CD4-positive, alpha-beta T cell treated with Interferon alpha-2 for 1 hour (primary cell): ENCODE results near the gene ZFP36.
"Not testable (repeated sequence)": the region's sequence is repeated elsewhere in the genome, so short reads cannot be mapped to it uniquely, and the experiment has no call there.

Experiments used
- DNase-seq, 2 donors: peaks; one replicate each; pipeline ENCODE4 v3.0.0-alpha.2; 2020 to 2022

The ZFP36 gene, protein sequence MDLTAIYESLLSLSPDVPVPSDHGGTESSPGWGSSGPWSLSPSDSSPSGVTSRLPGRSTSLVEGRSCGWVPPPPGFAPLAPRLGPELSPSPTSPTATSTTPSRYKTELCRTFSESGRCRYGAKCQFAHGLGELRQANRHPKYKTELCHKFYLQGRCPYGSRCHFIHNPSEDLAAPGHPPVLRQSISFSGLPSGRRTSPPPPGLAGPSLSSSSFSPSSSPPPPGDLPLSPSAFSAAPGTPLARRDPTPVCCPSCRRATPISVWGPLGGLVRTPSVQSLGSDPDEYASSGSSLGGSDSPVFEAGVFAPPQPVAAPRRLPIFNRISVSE

DNA sequence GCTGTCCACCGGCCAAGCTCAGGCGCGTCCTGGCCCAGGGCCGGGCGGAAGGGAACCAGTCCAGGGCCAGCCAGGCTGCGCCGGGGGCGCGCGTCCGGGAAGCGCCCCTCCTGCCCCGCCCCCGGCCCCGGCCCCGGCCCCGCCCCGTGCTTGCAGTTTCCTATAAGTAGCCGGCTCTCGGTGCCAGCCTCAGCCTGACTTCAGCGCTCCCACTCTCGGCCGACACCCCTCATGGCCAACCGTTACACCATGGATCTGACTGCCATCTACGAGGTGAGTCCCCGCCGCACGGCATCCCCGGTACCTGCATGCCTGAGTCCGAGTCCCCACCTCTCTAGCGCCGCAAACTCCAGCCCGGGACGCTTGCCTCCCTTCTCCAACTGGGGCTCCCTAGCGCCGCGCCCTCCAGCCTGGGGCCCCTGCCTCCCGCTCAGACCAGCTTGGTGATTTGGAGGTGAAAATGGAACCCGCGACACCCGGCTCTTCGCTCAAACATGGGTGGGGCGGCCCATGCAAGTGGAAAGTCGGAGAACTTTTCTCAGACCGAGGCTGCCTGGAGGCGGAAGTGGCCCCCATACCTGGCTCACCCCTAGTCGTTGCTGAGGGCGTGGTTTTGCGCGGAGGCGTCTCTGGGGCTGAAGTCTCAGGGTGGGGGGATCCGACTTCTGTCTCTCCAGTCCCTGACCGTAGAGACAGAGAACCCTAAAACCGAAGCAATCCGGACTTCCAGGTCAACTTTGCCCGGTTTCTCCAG lies at the start of gene ZFP36:
Gene ZFP36, plus strand, starts transcription at position 192 of the 754 bp plus-strand sequence. Its CDS starts 58 bp downstream, at position 250.
- peak; percentile 94 to 96 for DNase-seq

DNA sequence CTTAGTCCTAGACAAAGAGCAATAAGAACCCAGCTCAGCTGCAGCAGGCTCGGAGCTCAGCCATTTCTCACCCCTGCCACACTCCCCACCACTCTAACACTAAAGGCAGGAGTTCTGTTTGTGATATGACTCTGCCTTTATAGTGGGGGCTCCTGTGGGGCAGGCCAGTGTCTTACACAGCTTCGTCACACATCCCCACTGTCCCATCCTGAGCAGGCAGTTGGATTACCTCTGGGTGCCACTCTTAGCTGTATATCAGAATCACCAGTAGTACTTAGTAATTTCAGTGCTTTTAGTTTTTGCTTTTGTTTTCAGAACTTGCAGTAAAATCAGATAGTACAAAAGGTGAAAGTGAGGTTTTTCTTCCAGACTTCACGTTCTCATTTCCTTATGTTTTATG lies 47.6 kb upstream of the ZFP36 start:
- no peak for DNase-seq

DNA sequence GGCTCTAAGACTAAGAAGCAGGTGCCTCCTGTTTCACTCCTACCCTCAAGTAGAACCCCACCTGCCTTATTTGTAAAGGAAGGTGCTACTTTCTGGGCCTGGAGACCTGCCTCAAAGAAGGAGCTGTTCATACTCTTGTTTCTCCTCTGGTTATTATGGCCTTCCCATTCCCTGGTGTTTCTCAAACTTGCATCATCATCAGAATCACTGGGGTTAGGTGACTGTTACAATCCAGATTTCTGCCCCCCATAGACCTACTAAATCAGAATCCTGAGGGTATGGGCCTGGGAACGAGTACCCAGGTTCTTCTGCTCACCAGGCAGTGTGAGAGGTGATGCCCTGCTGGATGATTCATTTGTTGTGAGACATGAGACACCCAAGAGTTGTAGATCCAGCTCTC lies 46.0 kb upstream of the ZFP36 start:
- no peak for DNase-seq

DNA sequence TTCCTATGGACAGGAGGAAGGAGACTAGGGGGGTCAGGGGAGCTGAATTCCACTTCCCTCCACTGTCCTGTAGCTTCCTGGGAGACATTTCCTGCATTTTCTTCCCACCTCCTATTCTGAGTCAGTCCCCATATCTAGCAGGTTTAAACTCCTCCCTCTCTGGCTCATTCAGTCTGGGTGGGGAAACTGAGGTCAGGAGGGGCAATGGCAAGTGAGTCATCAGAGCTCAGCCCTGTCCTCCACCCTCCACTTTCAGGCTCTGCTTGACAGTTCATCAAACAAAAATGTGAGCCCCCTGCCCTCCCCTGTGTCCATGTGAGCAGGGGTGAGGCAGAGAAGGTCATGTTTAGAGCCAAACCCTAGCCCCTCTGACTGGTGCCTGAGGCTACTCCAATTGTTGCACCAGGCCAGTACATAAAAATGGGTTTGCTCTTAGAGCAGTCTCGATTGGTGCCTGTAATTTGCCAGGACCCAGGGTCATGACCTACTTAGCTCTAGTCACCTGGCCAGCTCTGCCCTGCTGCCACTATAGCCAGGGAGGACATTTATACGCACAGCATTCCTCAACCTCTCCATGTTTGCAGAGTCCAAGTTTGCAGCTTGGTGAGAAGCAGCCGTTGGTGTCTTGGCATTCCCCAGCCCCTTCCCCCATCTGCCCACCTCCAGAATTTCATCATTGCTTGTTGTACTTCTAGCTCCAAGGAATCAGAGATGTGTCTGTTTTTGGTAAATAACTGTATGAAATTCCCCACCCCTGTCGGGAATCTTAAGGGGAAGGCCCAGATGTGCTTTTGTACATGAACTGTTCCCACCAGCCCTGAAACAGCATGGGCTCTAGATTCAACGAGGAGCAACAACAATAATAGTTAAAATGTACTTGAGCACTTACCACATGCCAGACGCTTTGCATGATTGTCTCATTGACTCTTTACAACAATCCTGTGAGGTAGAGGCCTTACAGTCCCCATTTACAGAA lies 43.7 kb upstream of the ZFP36 start:
- no peak for DNase-seq

DNA sequence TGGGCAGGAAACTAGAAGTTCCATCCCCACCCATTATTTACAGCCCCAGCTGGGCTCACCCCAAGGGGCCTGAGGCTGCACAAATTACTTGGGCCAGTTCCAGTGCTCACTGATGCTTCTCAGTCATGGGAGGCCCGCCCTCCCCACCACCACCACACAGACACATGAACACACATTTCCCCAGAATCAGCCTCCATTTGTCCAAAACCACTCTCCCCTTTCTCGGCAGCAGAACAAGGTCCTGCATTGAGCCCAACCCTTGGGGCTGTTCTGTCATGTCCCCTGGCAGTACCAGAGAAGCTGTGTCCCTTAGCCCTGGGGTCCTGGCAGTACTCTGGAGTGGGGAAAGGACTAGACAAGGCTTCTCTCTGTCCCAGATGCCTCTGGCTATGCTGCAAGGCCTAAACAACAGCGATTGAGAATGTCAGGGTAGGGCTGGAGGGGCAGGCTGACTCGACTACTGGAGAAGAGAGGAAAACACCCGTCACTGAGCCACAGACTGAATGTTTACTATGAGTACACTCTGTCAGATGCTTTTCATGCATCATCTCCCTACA lies 42.7 kb upstream of the ZFP36 start:
- peak in 1 of 2 donors; percentile 11 for DNase-seq

DNA sequence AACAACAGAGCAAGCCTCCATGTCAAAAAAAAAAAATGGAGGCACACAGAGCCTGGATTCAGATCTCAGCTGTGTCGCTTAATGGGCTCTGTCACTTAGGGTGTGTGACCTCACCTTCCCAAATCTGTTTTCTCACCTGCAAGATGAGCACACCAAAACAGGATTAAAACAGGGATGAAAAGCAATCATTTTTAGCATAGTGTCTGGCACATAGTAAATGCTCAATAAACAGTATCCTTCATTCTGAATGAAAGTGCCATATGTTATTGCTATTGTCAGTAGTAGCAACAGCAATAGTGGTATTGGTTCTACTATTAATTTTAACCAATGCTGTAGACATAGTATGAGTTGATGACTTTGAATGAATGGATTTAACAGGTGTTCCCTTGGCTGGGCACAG lies 41.1 kb upstream of the ZFP36 start:
- DNase-seq, result no peak

DNA sequence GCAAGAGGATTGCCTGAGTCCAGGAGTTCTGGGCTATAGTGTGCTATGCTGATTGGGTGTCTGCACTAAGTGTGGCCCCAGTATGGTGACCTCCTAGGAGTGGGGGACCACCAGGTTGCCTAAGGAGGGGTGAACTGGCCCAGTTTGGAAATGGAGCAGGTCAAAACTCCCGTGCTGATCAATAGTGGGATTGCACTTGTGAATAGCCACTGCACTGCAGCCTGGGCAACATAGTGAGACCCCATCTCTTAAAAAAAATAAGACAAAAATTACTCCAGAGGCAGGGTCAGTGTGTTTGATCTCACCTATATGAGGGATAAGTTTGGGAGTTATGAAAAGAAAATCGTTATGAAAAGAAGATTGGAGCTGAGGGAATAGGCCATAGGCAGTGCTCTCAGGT lies 37.4 kb upstream of the ZFP36 start:
- no peak for DNase-seq

DNA sequence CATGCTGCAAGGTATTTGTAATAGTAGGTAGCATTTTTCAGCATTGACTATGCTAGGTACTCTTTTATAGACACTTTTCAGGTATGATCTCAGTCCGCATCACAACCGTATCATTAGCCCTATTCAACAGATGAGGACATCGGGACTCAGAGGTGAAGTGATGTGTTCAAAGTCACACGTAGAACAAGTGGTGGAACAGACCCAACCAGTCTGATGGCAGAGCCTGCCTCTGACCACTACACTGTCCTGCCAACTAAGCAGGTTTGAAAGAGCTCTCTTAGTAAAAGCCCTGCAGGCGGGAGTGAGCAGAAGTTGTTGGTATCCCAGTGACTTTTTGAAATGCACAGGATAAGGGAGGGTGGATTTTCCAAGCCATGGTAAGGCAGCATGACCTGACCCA lies 35.9 kb upstream of the ZFP36 start:
- DNase-seq, result no peak

DNA sequence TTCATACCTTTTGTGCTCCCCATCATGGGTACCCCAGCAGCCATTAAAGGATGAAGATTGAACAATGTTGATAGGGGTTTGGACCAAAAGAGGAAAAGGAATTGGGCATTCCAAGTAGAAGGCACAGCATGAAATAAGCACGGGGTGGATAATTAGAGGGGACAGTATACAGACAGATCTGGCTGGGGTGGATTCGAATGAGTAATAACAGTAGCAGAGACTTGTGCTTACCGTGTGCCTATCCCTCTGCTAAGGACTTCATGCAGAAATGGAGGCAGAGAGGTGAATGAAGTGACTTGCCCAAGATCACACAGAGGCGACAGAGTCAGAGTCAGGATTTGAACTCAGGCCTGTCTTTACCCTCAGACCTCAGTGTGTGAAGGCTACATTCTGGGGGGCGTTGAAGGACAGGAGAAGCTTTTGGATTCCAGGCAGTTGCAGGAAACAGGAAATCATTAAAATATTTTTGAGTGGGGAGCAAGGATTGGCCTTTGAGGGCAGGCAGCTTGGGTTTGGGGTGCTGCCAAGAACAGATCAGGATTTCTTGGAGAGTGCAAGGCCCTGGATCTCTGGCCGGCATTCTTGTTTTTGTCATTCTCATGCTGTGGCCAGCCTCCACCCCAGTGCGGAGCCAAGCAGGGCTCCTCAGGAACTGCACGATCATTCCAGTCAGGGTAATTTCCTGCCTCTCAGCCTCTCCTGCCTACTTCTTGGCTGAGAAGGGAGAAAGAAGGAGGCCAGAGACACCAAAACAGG lies 34.4 kb upstream of the ZFP36 start:
- no peak for DNase-seq

DNA sequence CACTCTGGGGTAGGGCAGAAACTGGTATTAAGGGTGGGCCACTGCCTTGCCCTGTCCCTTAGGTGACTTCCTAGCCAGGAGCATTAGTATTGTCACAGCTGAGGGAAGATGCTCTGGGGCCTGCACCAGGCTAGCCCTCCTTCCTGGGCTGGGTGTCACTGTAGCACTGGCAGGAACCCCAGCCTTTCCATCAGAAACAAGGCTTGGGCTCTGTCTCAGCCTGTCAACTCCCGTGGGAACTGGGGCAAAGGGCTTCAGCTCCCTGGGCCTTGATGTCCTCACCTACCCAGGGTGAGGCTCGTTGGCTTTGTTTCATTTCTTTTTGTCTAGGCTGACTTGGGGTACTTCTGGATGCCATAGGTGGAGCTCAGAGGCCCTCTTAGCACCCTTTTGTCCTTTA lies 33.7 kb upstream of the ZFP36 start:
- DNase-seq, result no peak

DNA sequence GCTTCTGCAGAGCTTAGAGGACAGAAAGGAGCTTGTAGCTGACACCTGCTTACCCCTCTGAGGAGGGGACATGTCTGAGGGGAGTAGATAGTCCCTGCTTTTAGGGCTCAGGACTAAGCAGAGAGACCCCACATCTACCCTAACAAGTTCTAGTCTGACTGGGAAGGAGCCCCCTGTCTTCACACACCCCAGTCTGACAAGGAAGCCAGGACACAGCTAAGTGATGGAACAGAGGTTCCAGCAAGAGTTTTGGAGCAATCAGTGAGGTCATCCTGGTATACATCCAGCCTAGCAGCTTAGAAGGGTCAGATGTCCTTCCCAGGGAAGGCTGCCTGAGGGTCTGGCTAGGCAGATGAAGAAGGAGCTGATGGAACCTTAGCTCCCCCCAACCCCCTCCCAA lies 30.7 kb upstream of the ZFP36 start:
- DNase-seq, result no peak

DNA sequence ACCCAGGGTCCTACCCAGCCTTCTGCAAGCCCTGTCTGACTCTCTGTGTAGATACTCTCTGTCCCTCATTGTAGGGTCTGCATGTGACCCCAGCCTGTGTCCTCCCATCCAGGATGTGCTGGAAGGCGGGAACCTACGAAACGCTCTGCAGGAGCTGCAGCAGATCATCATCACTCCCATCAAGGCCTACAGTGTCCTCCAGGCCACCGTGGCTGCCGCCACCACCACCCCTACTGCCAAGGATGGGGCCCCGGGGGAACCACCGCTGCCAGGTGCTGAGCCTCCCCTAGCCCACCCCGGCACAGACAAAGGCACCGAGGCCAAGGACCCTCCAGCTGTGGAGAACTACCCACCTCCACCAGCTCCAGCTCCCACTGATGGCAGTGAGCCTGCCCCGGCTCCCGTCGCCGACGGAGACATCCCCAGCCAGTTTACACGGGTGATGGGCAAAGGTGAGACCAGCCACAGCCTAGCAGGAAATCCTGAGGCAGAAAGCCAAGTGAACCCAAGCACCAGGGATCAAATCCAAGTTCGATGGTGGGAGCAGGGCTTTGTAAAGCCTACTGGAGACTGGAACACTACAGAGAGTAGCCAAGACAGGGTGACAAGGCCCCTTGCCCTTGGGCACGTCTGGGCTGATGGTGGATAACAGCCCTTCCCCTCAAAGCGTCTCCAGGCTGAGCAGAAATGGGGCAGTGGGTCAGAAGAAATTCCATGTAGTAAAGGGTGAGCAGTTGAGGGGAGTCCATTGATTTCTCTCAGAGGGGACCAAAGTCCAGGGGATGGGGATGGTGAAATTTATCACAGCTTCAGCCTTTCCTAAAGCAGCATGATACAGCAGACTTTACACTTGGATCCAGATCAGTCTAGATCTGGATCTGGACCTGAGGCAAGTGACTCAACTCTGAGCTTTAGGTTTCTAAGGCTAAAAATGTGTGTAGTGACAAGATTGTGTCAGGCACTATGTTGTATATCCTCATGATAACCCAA lies 29.0 kb upstream of the ZFP36 start:
- DNase-seq, result no peak

DNA sequence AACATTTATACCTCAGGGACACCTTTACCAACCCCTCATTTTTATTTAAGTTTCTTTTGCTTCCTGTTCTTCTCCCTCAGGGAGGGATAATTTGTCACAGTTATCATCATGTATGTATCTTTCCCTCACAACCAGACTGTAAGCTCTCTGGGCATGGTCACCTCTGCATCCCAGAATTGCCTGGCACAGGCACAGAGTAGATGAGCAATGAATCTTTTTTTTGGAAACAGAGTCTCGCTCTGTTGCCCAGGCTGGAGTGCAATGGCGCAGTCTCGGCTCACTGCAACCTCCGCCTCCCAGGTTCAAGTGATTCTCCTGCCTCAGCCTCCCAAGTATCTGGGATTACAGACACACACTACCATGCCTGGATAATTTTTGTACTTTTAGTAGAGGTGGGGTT lies 27.3 kb upstream of the ZFP36 start:
- not testable (repeated sequence) for DNase-seq

DNA sequence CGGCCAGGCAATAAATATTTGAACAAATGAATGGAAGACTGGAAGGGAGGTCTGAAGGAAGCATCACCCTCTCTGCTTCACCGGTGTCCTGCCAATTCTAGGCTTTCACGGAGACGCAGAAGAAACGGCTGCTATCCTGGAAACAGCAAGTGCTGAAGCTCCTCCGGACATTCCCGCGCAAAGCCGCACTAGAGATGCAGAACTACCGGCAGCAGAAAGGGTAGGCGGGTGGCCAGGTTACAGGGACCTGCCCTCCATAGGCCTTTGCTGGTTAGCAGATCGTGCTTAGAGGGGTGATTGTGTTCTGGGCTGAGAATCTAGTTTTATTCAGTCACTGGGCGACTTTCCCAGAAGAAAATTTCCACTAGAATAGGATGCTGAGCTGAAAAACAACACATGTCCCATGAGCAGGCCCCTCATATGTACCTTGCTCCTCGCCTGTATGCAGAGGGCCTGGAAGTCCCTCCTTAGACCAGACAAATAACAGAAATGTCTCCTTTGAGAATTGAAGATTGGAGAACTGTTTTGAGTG lies 26.7 kb upstream of the ZFP36 start:
- no peak for DNase-seq

DNA sequence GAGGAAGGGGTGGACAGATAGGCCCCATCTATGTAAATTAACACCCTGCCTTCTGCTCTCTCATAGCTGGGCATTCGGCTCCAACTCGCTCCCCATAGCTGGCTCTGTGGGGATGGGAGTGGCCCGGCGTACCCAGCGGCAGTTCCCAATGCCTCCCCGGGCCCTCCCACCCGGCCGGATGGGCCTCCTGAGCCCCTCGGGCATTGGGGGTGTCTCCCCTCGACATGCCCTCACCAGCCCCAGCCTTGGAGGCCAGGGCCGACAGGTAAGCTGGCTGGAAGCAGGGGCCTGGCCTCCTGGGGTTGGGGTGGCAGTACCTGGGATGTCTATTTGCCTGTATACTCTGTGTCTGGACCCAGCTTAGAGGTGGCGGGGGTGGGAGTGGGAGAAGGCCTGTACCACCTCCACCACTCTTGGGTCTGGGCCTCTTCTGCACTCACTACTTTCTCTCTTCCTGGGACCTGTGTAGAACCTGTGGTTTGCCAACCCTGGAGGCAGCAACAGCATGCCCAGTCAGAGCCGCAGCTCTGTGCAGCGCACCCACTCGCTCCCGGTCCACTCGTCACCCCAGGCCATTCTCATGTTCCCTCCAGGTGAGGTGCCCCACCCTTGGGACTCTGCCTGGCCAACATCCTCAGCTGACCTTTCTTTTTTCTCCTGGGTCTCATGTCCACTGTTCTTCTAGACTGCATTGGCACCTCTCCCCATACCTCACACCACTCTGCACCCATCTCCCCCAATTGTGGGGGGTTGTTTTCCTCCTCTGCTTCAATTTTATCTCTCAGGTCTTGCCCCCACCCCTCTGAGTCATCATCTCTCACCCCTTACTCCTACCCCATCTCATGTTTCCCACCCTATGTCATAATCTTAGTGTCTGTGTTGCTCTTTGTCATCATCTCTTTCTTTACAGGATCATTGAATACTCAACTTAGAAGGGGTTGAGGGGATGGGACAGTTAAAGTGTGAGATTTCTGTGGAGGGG lies 25.8 kb upstream of the ZFP36 start:
- no peak for DNase-seq

DNA sequence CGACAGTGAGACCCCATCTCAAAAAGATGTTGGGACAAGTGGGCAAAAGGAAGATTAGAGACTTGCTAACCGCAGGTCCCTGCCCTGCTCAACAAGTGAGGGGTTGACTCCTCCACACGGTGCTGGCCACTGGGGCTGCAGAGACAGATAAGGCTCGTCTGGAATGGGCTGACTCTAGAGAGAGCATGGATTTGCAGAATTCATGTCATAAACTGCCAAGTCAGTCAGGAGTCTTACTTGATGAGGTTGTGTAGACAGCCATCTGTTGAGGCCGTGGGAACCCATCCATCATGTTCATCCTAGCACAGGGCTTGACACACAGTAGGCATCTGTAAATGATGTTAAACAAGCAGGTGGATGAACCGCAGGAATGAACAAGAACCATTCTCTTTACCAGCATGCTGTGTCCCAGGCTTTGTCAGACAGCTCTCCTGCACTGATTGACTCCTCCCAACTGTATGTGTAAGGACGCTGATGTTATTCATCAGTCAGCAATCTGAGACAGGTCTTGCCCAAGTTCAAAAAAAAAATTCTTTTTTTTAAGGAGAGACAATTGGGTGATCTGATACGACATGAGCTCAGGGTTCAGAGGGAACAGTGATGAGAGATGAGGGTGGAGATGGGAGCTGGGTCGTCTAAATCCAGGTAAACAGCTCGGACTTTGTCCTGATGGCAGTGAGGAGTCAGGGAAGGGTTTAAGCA lies 24.6 kb upstream of the ZFP36 start:
- no peak for DNase-seq

DNA sequence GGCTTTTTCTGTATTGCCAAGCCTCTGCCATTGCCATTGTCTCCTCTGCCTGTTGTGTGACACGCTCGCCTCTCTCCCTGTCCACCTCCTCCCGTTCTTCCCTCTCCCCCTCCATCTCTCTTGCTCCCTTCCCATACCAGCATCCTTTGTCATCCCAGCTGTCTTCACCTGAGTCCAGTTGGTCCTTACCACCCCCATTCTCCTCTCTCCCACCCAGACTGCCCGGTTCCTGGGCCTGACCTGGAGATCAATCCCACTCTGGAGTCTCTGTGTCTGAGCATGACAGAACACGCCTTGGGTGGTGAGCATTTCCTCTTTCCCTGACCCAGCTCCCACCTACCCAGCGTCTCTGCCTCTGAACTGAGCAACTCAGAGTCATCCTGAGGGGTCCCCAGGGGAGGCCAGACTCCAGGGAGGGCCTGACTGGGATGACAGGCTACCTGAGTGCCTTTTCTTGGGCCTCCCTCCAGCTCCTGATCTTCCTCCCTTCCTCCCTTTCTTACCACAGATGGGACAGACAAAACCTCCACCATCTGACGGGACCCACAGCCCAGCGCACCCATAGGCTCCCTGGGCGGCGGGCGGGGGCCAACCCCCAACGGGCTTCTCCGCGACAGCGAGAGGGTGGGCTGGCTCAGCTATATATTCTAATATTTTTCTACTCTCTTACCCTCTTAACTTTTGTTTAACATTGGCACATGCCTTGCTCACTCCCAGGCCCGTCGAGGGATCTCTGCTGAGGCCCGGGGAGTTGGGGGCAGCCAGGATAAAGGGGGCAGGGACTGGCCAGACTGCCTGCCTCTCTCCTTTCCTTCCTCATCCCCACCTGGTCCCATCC lies 23.4 kb upstream of the ZFP36 start:
- no peak for DNase-seq
